ENCODE measurements around the gene FAM3C.

Gene FAM3C

GRCh38 chr7:121385056-121385799 is 10.9 kb downstream of the FAM3C start:
- DNase-seq: no peak
- no peaks in the 10 kb centered on the region for H3K9me3 ChIP-seq
- no peak overlapping the region for H3K4me3 ChIP-seq
- peaks cover 0 to 41% (median 7%) of the 10 kb centered on the region in 4 donors for H3K4me1 ChIP-seq
- no peak for TF ChIP-seq CTCF (IDR thresholded peaks at IDR 0.05)
- no peak overlapping the region for H3K27ac ChIP-seq
- intact Hi-C loops (cut with DNase I; ENCODE audit: low total_unique reads): no loop called here
- no peaks in the 10 kb centered on the region for H3K36me3 ChIP-seq
- H3K27me3 ChIP-seq: no peaks in the 10 kb centered on the region

GRCh38 chr7:121384265-121384664 is 11.8 kb downstream of the FAM3C start:
- Histone ChIP-seq H3K27ac (no peak overlapping the region), H3K36me3 (no peaks in the 10 kb centered on the region), H3K27me3 (no peaks in the 10 kb centered on the region), H3K4me1 (peaks cover 0 to 41% (median 7%) of the 10 kb centered on the region in 4 donors), H3K4me3 (no peak overlapping the region), H3K9me3 (no peaks in the 10 kb centered on the region)
- DNase-seq: no peak
- intact Hi-C loops (cut with DNase I; ENCODE audit: low total_unique reads): no loop called here
- TF ChIP-seq CTCF (IDR thresholded peaks at IDR 0.05): no peak

GRCh38 chr7:121383235-121383910 is 12.7 kb downstream of the FAM3C start:
- Histone ChIP-seq H3K27ac (no peak overlapping the region), H3K36me3 (peaks cover 0 to 2% (median under 1%) of the 10 kb centered on the region in 3 donors), H3K4me3 (no peak overlapping the region), H3K9me3 (no peaks in the 10 kb centered on the region), H3K27me3 (no peaks in the 10 kb centered on the region), H3K4me1 (peaks cover 0 to 41% (median 7%) of the 10 kb centered on the region in 4 donors)
- no peak for TF ChIP-seq CTCF (IDR thresholded peaks at IDR 0.05)
- intact Hi-C loops (cut with DNase I; ENCODE audit: low total_unique reads): no loop called here
- DNase-seq: no peak

- H3K4me3 ChIP-seq: no peak overlapping the region
- TF ChIP-seq CTCF (IDR thresholded peaks at IDR 0.05): no peak
- no peaks in the 10 kb centered on the region for H3K27me3 ChIP-seq
- DNase-seq: no peak
- peaks cover 0 to 41% (median 7%) of the 10 kb centered on the region in 4 donors for H3K4me1 ChIP-seq
- H3K36me3 ChIP-seq: peaks cover 0 to 10% (median 9%) of the 10 kb centered on the region in 3 donors
- intact Hi-C loops (cut with DNase I; ENCODE audit: low total_unique reads): no loop called here
- no peak overlapping the region for H3K27ac ChIP-seq
- no peaks in the 10 kb centered on the region for H3K9me3 ChIP-seq
Observed at GRCh38 chr7:121382473-121382872, 13.6 kb downstream of the FAM3C start.

- no peak for TF ChIP-seq CTCF (IDR thresholded peaks at IDR 0.05)
- Histone ChIP-seq H3K9me3 (no peaks in the 10 kb centered on the region), H3K36me3 (peaks cover 0 to 32% (median 25%) of the 10 kb centered on the region in 3 donors), H3K27ac (no peak overlapping the region), H3K4me1 (peaks cover 0 to 26% (median 3%) of the 10 kb centered on the region in 4 donors), H3K27me3 (no peaks in the 10 kb centered on the region), H3K4me3 (no peak overlapping the region)
- intact Hi-C loops (cut with DNase I; ENCODE audit: low total_unique reads): loop anchor here (10.0 kb wide), 1 partner anchor 245 kb away; no protein-coding TSS in a partner anchor
- no peak for DNase-seq
Observed at GRCh38 chr7:121379930-121380329, 16.2 kb downstream of the FAM3C start.

All from tibial artery (tissue), 4 donors.